Upper lobe of left lung (tissue), 4 donors: ENCODE measurements around the gene ABCA8.

Source experiments
- EP300 ChIP-seq, 4 donors: sonication (generic); formaldehyde crosslinking; IDR thresholded peaks; one replicate each; pipeline ENCODE4 v1.5.1; 2017; ENCODE audit warnings: antibody characterized with exemption in 4 of 4, control low read depth in 2 of 4
- POLR2A ChIP-seq, 4 donors: fragments of 450-650 bp; IDR thresholded peaks; one replicate each; pipeline ENCODE4 v1.5.1; 2016 to 2017; ENCODE audit warnings: antibody characterized with exemption in 4 of 4, mild to moderate bottlenecking in 2 of 4
- POLR2AphosphoS5 ChIP-seq, 2 donors: sonication (generic); formaldehyde crosslinking; IDR thresholded peaks; one replicate each; pipeline ENCODE4 v1.5.1; 2017; ENCODE audit warnings: antibody characterized with exemption in 2 of 2
- TF ChIP-seq, protein P1 (sequence below), 6 experiments: fragments of 450-650 bp in 4 of 6; fragments of 200-600 bp in 2 of 6; sonication (generic) in 2 of 6; IDR thresholded peaks; one replicate each; pipeline ENCODE4 v1.5.1; 2016 to 2019; ENCODE audit warnings: antibody characterized with exemption in 6 of 6

DNA sequence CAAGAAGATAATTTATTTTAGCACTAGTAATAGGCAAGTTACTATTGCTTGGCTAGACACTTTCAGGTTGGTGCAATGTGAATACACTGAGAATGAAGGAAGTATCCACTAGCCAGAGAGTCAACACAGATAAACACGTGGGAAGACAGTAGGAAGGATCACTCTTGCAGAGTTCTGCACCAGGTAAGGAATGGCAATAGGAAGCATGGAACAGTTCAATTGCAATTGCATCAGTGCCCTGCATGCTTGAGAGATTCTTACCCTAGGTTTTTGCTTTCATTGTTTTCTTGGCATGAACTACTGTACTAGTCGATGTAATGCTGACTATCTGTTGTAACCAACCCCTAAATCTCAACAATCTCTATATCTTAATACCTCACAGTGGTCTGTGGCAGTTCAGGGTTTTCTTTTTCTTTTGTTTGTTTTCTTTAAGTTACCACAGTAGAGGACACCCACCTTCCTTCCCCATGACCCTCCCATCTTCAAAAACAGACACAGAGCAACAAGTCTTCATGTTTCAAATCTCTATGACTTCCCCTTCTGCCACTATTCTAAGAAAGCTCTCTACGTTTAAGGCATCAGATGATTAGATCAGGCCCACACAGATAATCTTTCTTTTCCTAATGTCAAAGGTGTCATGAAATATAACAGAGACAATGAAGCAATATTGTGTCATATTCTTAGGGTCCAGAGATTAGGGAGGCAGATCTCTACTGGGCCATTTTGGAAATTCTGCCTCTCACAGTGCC, 18.1 kb upstream of the ABCA8 start:
- no peak for TF ChIP-seq EP300 (IDR thresholded peaks at IDR 0.05)
- TF ChIP-seq POLR2AphosphoS5 (IDR thresholded peaks at IDR 0.05), result no peak
- TF ChIP-seq POLR2A (IDR thresholded peaks at IDR 0.05), result no peak
- TF ChIP-seq, protein P1, sequence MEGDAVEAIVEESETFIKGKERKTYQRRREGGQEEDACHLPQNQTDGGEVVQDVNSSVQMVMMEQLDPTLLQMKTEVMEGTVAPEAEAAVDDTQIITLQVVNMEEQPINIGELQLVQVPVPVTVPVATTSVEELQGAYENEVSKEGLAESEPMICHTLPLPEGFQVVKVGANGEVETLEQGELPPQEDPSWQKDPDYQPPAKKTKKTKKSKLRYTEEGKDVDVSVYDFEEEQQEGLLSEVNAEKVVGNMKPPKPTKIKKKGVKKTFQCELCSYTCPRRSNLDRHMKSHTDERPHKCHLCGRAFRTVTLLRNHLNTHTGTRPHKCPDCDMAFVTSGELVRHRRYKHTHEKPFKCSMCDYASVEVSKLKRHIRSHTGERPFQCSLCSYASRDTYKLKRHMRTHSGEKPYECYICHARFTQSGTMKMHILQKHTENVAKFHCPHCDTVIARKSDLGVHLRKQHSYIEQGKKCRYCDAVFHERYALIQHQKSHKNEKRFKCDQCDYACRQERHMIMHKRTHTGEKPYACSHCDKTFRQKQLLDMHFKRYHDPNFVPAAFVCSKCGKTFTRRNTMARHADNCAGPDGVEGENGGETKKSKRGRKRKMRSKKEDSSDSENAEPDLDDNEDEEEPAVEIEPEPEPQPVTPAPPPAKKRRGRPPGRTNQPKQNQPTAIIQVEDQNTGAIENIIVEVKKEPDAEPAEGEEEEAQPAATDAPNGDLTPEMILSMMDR (IDR thresholded peaks at IDR 0.05), result no peak
